RWPE2 (cell line): ENCODE data around the gene TNRC6C.

Experiments
- ATAC-seq: fragments of 200-7000 bp; cut with Tn5 transposase; 3 replicates; pipeline ENCODE4 v1.9.1; 2021; ENCODE audit warnings: low read depth
- DNase-seq: peaks from one replicate; pipeline ENCODE4 v3.0.0-alpha.2; 2020; ENCODE audit warnings: low spot score
- H3K27ac ChIP-seq: fragments of 450-650 bp; 2 replicates; pipeline ENCODE4 v1.5.1; 2017; ENCODE audit warnings: mild to moderate bottlenecking; ENCODE audit not compliant: poor library complexity, severe bottlenecking
- H3K27me3 ChIP-seq: fragments of 250-450 bp; sonication (Bioruptor Pico); 2 replicates; pipeline ENCODE4 v1.5.1; 2021; ENCODE audit warnings: mild to moderate bottlenecking, moderate library complexity; ENCODE audit not compliant: insufficient read depth, poor library complexity, severe bottlenecking
- H3K36me3 ChIP-seq: fragments of 250-450 bp; sonication (Bioruptor Pico); 2 replicates; pipeline ENCODE4 v1.5.1; 2020; ENCODE audit warnings: low read depth, mild to moderate bottlenecking, moderate library complexity
- H3K4me1 ChIP-seq: fragments of 250-450 bp; sonication (Bioruptor Pico); 2 replicates; pipeline ENCODE4 v1.5.1; 2021; ENCODE audit warnings: mild to moderate bottlenecking, moderate library complexity; ENCODE audit not compliant: insufficient read depth, poor library complexity, severe bottlenecking
- H3K4me3 ChIP-seq: fragments of 250-450 bp; sonication (Bioruptor Pico); 2 replicates; pipeline ENCODE4 v1.5.1; 2021; ENCODE audit warnings: mild to moderate bottlenecking, moderate library complexity; ENCODE audit not compliant: severe bottlenecking
- H3K9me3 ChIP-seq: fragments of 250-450 bp; sonication (Bioruptor Pico); 2 replicates; pipeline ENCODE4 v1.5.1; 2021; ENCODE audit warnings: mild to moderate bottlenecking, moderate library complexity; ENCODE audit not compliant: severe bottlenecking
- TF ChIP-seq, protein P1 (sequence below): fragments of 450-650 bp; IDR thresholded peaks from one replicate; pipeline ENCODE4 v1.5.1; 2017; ENCODE audit warnings: mild to moderate bottlenecking, moderate library complexity; ENCODE audit not compliant: poor library complexity, severe bottlenecking

Gene TNRC6C

DNA sequence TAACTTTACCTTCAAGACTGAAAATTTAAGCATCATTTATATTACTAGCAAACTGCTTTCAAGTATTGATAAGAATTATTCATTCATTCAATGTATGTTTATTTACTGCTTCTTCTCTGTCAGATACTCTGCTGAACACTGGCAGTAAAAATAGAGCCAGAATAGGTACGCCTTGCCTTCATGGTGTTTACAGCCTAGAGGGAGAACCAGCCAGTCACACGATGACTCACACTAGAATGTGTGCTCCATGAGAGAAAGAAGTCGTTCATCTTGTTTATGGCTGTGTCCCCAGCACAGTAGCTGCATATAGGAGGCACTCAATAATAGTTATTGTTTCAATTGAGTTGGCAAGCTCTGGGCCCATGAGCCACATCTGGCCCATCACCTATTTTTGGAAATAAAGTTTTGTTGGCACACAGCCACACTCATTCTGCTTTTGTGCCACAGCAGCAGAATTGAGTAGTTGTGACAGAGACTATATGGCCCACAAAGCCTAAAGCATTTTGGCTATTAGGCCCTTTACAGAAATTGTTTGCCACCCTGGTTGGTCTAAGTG is 85.9 kb downstream of the TNRC6C start:
- no peak overlapping the region for H3K27ac ChIP-seq
- no peaks in the 10 kb centered on the region for H3K36me3 ChIP-seq
- H3K27me3 ChIP-seq = no peaks in the 10 kb centered on the region
- no peaks in the 10 kb centered on the region for H3K9me3 ChIP-seq
- ATAC-seq (no peak), DNase-seq (no peak)
- H3K4me1 ChIP-seq = peaks cover 10% of the 10 kb centered on the region
- TF ChIP-seq, protein P1, sequence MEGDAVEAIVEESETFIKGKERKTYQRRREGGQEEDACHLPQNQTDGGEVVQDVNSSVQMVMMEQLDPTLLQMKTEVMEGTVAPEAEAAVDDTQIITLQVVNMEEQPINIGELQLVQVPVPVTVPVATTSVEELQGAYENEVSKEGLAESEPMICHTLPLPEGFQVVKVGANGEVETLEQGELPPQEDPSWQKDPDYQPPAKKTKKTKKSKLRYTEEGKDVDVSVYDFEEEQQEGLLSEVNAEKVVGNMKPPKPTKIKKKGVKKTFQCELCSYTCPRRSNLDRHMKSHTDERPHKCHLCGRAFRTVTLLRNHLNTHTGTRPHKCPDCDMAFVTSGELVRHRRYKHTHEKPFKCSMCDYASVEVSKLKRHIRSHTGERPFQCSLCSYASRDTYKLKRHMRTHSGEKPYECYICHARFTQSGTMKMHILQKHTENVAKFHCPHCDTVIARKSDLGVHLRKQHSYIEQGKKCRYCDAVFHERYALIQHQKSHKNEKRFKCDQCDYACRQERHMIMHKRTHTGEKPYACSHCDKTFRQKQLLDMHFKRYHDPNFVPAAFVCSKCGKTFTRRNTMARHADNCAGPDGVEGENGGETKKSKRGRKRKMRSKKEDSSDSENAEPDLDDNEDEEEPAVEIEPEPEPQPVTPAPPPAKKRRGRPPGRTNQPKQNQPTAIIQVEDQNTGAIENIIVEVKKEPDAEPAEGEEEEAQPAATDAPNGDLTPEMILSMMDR = no peak
- H3K4me3 ChIP-seq = no peak overlapping the region

GRCh38 chr17:78045316-78045715 is 86.8 kb downstream of the TNRC6C start:
- ATAC-seq = no peak
- Histone ChIP-seq H3K9me3 (no peaks in the 10 kb centered on the region), H3K4me3 (no peak overlapping the region), H3K27ac (no peak overlapping the region), H3K27me3 (no peaks in the 10 kb centered on the region), H3K4me1 (peaks cover 10% of the 10 kb centered on the region), H3K36me3 (no peaks in the 10 kb centered on the region)
- DNase-seq = no peak
- TF ChIP-seq, protein P1 = no peak

- no peaks in the 10 kb centered on the region for H3K36me3 ChIP-seq
- H3K9me3 ChIP-seq = no peaks in the 10 kb centered on the region
- peaks cover 2% of the 10 kb centered on the region for H3K4me1 ChIP-seq
- no peaks in the 10 kb centered on the region for H3K27me3 ChIP-seq
- no peak overlapping the region for H3K4me3 ChIP-seq
- no peak for DNase-seq
- TF ChIP-seq, protein P1 = no peak
- no peak for ATAC-seq
- no peak overlapping the region for H3K27ac ChIP-seq
Measured at GRCh38 chr17:78046923-78047322, 88.4 kb downstream of the TNRC6C start.

DNA sequence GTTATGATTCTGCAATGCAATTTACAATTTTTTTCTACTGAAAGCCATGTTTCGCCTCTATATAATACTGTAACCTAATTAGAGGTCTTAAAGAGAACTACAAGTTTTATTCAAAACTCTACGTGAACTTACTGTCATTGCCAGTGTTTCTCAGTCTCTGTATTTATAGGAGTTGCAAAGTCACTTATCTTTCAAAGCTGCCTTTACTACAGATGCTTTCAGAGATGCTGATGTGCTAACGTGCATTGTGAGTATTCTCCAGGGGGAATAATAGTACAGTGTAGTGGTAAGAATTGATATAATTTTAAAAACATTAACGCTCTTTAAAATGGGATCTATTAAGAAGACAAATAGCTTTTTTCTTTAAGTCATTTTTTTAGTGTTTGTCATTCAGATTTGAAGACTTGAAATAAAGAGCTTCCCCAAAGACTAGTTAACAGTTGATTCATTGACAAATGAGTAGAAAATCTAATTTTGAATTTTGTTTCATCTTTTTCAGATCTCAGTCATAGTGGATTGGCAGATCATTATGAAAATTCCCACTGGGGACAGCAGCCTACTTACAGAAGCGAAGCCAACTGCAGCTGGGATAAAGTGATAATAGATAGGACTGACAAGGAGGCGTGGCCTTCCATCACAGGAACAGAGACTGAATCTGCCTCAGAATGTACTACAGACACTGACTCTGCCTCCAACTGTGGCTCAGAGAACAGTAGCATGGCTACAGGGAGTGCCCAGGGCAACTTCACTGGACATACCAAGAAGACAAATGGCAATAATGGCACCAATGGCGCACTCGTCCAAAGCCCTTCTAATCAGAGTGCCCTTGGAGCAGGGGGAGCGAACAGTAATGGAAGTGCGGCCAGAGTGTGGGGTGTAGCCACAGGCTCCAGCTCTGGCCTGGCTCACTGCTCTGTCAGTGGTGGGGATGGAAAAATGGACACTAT is 90.1 kb downstream of the TNRC6C start:
- Histone ChIP-seq H3K27me3 (no peaks in the 10 kb centered on the region), H3K36me3 (no peaks in the 10 kb centered on the region), H3K27ac (no peak overlapping the region), H3K9me3 (no peaks in the 10 kb centered on the region), H3K4me3 (no peak overlapping the region), H3K4me1 (no peaks in the 10 kb centered on the region)
- DNase-seq (no peak), ATAC-seq (no peak)
- TF ChIP-seq, protein P1 = no peak

DNA sequence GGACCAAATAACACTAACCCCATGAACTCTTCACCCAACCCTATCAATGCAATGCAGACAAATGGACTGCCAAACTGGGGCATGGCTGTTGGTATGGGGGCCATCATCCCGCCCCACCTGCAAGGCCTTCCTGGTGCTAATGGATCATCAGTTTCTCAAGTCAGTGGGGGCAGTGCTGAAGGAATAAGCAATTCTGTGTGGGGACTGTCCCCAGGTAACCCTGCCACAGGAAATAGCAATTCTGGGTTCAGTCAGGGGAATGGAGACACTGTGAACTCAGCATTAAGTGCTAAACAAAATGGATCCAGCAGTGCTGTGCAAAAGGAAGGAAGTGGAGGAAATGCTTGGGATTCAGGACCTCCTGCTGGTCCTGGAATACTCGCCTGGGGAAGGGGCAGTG is 91.1 kb downstream of the TNRC6C start:
- Histone ChIP-seq H3K27me3 (no peaks in the 10 kb centered on the region), H3K4me3 (no peak overlapping the region), H3K36me3 (no peaks in the 10 kb centered on the region), H3K4me1 (no peaks in the 10 kb centered on the region), H3K27ac (no peak overlapping the region), H3K9me3 (no peaks in the 10 kb centered on the region)
- TF ChIP-seq, protein P1 = no peak
- ATAC-seq = no peak
- DNase-seq = no peak
